NT2/D1 (cell line): ENCODE data around the gene CGB1.

Experiments
- DNase-seq: peaks from one replicate; pipeline ENCODE4 v3.0.0-alpha.2; 2011; ENCODE audit warnings: low read depth, low spot score
- H3K27me3 ChIP-seq: 2 replicates; pipeline ENCODE4 v1.6.0; 2011; ENCODE audit warnings: mild to moderate bottlenecking; ENCODE audit not compliant: insufficient read length, insufficient read depth
- H3K36me3 ChIP-seq: 2 replicates; pipeline ENCODE4 v1.6.1; 2011; ENCODE audit warnings: mild to moderate bottlenecking, low read length, mixed read lengths; ENCODE audit not compliant: insufficient read depth, insufficient read length
- H3K4me1 ChIP-seq: 2 replicates; pipeline ENCODE4 v1.5.1; 2011; ENCODE audit not compliant: insufficient read depth, insufficient read length
- H3K4me3 ChIP-seq: 2 replicates; pipeline ENCODE4 v1.5.1; 2011; ENCODE audit warnings: low read depth; ENCODE audit not compliant: insufficient read length
- H3K9ac ChIP-seq: 2 replicates; pipeline ENCODE4 v1.6.0; 2011; ENCODE audit warnings: low read depth; ENCODE audit not compliant: insufficient read length
- H3K9me3 ChIP-seq: 2 replicates; pipeline ENCODE4 v1.5.1; 2011; ENCODE audit warnings: mild to moderate bottlenecking, low read length; ENCODE audit not compliant: insufficient read depth
- SUZ12 ChIP-seq: IDR thresholded peaks from 2 replicates; pipeline ENCODE4 v1.6.1; 2011; ENCODE audit not compliant: insufficient read length, insufficient read depth; ENCODE audit errors: extremely low read depth
- YY1 ChIP-seq: IDR thresholded peaks from 2 replicates; pipeline ENCODE4 v1.6.1; 2011; ENCODE audit not compliant: insufficient read length, insufficient read depth
- ZNF274 ChIP-seq: IDR thresholded peaks from 2 replicates; pipeline ENCODE4 v1.6.1; 2011; ENCODE audit warnings: mild to moderate bottlenecking, low read depth, low read length

Gene CGB1

GRCh38 chr19:48987323-48987722 lies 49.4 kb downstream of the CGB1 start:
- Histone ChIP-seq H3K36me3 (peaks cover 69% of the 10 kb centered on the region), H3K9me3 (no peaks in the 10 kb centered on the region), H3K27me3 (no peaks in the 10 kb centered on the region), H3K4me1 (peaks cover 17% of the 10 kb centered on the region), H3K9ac (no peak overlapping the region), H3K4me3 (no peak overlapping the region)
- DNase-seq: no peak
- no peak for TF ChIP-seq YY1
- no peak for TF ChIP-seq ZNF274
- no peak for TF ChIP-seq SUZ12

- Histone ChIP-seq H3K4me1 (peaks cover 12% of the 10 kb centered on the region), H3K9me3 (no peaks in the 10 kb centered on the region), H3K36me3 (peaks cover 76% of the 10 kb centered on the region), H3K4me3 (no peak overlapping the region), H3K9ac (no peak overlapping the region), H3K27me3 (no peaks in the 10 kb centered on the region)
- no peak for DNase-seq
- TF ChIP-seq SUZ12: no peak
- no peak for TF ChIP-seq ZNF274
- TF ChIP-seq YY1: no peak
Measured at GRCh38 chr19:48986211-48986610, 50.5 kb downstream of the CGB1 start.

- no peak overlapping the region for H3K9ac ChIP-seq
- no peak for DNase-seq
- H3K4me3 ChIP-seq: no peak overlapping the region
- peaks cover 71% of the 10 kb centered on the region for H3K36me3 ChIP-seq
- no peaks in the 10 kb centered on the region for H3K27me3 ChIP-seq
- no peaks in the 10 kb centered on the region for H3K9me3 ChIP-seq
- no peak for TF ChIP-seq YY1
- TF ChIP-seq SUZ12: no peak
- TF ChIP-seq ZNF274: no peak
- H3K4me1 ChIP-seq: peaks cover 8% of the 10 kb centered on the region
Measured at GRCh38 chr19:48985711-48986110, 51.0 kb downstream of the CGB1 start.
